Stomach (tissue), 9 donors: ENCODE results near the gene ADGRL3. TPM values are rescaled to one million over a fixed set of nuclear protein-coding genes. Genes with fewer than 3 reads are reported as not detected.

Source experiments
- DNase-seq, 2 donors: peaks; one replicate each; pipeline versions ENCODE4 v3.0.0 to v3.0.0-alpha.2; 2013 to 2019
- H3K27ac ChIP-seq, 5 donors: fragments of 200-600 bp in 4 of 5; sonication (generic) in 4 of 5; one replicate each; pipeline ENCODE4 v1.5.1; 2013 to 2019; ENCODE audit warnings: mild to moderate bottlenecking in 1 of 5, moderate library complexity in 1 of 5
- H3K27me3 ChIP-seq, 3 donors: fragments of 200-600 bp; sonication (generic); one replicate each; pipeline ENCODE4 v1.5.1; 2017 to 2019; ENCODE audit warnings: mixed run types in 1 of 3
- H3K36me3 ChIP-seq, 4 donors: fragments of 200-600 bp; sonication (generic); 1 replicate in 3 of 4; 2 replicates in 1 of 4; pipeline ENCODE4 v1.5.1; 2016 to 2019
- H3K4me1 ChIP-seq, 4 donors: fragments of 200-600 bp; sonication (generic); one replicate each; pipeline ENCODE4 v1.5.1; 2016 to 2019
- H3K4me3 ChIP-seq, 4 donors: fragments of 200-600 bp; sonication (generic) in 3 of 4; one replicate each; pipeline ENCODE4 v1.5.1; 2016 to 2019; ENCODE audit warnings: mild to moderate bottlenecking in 1 of 4
- H3K9me3 ChIP-seq, 4 donors: fragments of 200-600 bp; sonication (generic); one replicate each; pipeline ENCODE4 v1.5.1; 2016 to 2019
- CTCF ChIP-seq, 7 experiments: fragments of 450-650 bp in 4 of 7; fragments of 200-600 bp in 3 of 7; sonication (generic) in 3 of 7; IDR thresholded peaks; one replicate each; pipeline ENCODE4 v1.5.1; 2016 to 2019; ENCODE audit warnings: antibody characterized with exemption in 7 of 7, control low read depth in 2 of 7, mild to moderate bottlenecking in 1 of 7
- EP300 ChIP-seq: sonication (generic); formaldehyde crosslinking; IDR thresholded peaks from one replicate; pipeline ENCODE4 v1.6.1; 2017; ENCODE audit warnings: antibody characterized with exemption
- POLR2A ChIP-seq, 4 donors: fragments of 450-650 bp; IDR thresholded peaks; one replicate each; pipeline ENCODE4 v1.6.1; 2016; ENCODE audit warnings: antibody characterized with exemption in 4 of 4, control low read depth in 2 of 4, mild to moderate bottlenecking in 1 of 4, moderate library complexity in 1 of 4
- POLR2AphosphoS5 ChIP-seq, 3 donors: sonication (generic); formaldehyde crosslinking; IDR thresholded peaks; one replicate each; pipeline ENCODE4 v1.6.1; 2016; ENCODE audit warnings: antibody characterized with exemption in 3 of 3
- intact Hi-C: fragments of 100-400 bp; cut with DNase I; formaldehyde crosslinking; loops from one replicate; pipeline ENCODE4 v1.15.1; 2023; ENCODE audit warnings: low total_unique reads
- polyA plus RNA-seq, 3 donors: library from polyadenylated mRNA; stranded (reverse); fragments of 200-250 nt; gene quantifications; one replicate each; pipeline ENCODE4 v1.2.3, GENCODE V29; 2013
- small RNA-seq, 4 donors: library from RNA; depleted of rRNA; stranded (forward); fragments of <200 nt; gene quantifications; one replicate each; pipeline ENCODE3, GENCODE V24; 2016
- total RNA-seq, 5 donors: library from RNA; depleted of rRNA; stranded (reverse); fragments of >200 nt; gene quantifications; one replicate each; pipeline versions ENCODE4 v1.1.0 to v1.2.3, GENCODE V29; 2014 to 2016
- donor health status: healthy with polysubstance abuse.
- donor health status: Bipolar disorder and iron deficiency.
- donor health status: healthy.

Gene ADGRL3
- total and polyA plus RNA-seq, 8 donors, result 0.48 to 109 (median 3.9) TPM

GRCh38 chr4:62119195-62119594 lies 919.1 kb downstream of the ADGRL3 start:
- Histone ChIP-seq H3K4me3 (no peak overlapping the region), H3K27me3 (no peaks in the 10 kb centered on the region), H3K27ac (no peak overlapping the region), H3K9me3 (no peaks in the 10 kb centered on the region), H3K4me1 (no peaks in the 10 kb centered on the region), H3K36me3 (no peaks in the 10 kb centered on the region)
- DNase-seq, result no peak
- intact Hi-C loops, result no loop called here
- TF ChIP-seq CTCF (IDR thresholded peaks at IDR 0.05), result no peak
- no peak for TF ChIP-seq EP300
- TF ChIP-seq POLR2A (IDR thresholded peaks at IDR 0.05), result no peak
- no peak for TF ChIP-seq POLR2AphosphoS5 (IDR thresholded peaks at IDR 0.05)

GRCh38 chr4:62126064-62126732 lies 926.1 kb downstream of the ADGRL3 start:
- Histone ChIP-seq H3K27ac (no peak overlapping the region), H3K4me3 (no peak overlapping the region), H3K4me1 (peaks cover 0 to 8% (median 0%) of the 10 kb centered on the region in 4 donors), H3K9me3 (peaks cover 0 to 4% (median 0%) of the 10 kb centered on the region in 4 donors), H3K27me3 (no peaks in the 10 kb centered on the region), H3K36me3 (no peaks in the 10 kb centered on the region)
- intact Hi-C loops, result no loop called here
- no peak for DNase-seq
- TF ChIP-seq CTCF (IDR thresholded peaks at IDR 0.05) (no peak), POLR2A (IDR thresholded peaks at IDR 0.05) (no peak), EP300 (no peak), POLR2AphosphoS5 (IDR thresholded peaks at IDR 0.05) (no peak)

Small RNA genes lying within 50 kb of the gene (small RNA-seq; reads per million reads assigned to genes)
- gene RF00019, result 0 reads per million in 4 donors
